ENCODE results near the gene NEK2.
"Not testable (repeated sequence)": the region's sequence is repeated elsewhere in the genome, so short reads cannot be mapped to it uniquely, and the experiment has no call there.

The NEK2 gene

DNA sequence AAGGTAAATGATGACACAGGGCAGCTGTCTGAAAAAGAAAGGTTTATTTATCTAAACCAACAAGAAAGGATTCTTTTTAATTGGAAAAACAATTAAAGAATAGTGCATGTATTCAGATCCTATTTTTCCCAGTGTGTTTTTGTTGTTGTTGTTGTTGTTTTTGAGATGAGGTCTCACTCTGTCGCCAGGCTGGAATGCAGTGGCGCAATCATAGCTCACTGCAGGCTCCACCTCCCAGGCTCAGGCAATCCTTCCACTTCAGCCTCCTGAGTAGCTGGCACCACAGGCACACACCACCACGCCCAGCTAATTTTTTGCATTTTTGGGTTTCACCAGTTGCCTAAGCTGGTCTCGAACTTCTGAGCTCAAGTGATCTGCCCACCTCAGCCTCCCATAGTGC, 22.1 kb downstream of the NEK2 start:
- FAIRE-seq: no peak
- DNase-seq (ENCODE audit: insufficient read length, low spot score): no peak

DNA sequence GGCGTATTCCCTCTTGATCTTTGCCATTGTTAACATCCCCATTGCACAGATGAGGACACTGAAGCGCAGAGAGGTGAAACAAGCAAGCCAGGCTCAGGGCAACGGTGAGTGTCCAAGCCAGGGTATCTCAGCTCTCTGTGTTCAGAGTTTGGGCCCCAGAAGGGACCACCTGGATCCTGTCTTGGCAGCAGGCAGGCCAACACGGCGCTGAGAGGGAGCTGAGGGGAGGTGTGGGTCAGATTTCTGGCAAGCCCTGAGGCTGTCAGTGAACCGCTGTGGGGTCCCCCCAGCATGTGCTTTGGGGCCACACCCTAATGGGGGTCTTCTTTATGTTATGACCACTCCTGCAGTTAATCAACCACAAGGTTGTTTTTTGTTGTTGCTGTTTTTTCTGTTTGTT, 23.1 kb downstream of the NEK2 start:
- DNase-seq (ENCODE audit: insufficient read length, low spot score) (no peak), FAIRE-seq (no peak)

DNA sequence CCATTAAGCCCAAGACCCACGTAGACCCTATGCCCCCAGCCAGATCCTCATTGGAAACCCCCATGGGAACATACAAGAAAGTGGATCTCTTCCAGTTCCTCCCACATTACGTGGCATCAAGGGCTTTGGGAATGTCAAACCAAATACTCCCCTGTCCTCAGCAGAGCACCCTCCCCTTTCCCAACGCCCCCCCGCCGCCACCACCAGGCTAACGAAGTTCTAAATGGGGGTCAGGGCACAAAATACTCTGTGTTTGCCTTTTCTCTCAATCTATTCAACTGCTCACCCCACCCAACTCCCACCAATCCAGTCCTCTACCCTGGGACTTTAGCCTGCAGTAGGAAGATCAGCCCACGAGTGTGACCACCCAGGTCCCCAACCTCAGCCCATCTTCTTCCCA, 24.5 kb downstream of the NEK2 start:
- FAIRE-seq (no peak), DNase-seq (ENCODE audit: insufficient read length, low spot score) (no peak)

DNA sequence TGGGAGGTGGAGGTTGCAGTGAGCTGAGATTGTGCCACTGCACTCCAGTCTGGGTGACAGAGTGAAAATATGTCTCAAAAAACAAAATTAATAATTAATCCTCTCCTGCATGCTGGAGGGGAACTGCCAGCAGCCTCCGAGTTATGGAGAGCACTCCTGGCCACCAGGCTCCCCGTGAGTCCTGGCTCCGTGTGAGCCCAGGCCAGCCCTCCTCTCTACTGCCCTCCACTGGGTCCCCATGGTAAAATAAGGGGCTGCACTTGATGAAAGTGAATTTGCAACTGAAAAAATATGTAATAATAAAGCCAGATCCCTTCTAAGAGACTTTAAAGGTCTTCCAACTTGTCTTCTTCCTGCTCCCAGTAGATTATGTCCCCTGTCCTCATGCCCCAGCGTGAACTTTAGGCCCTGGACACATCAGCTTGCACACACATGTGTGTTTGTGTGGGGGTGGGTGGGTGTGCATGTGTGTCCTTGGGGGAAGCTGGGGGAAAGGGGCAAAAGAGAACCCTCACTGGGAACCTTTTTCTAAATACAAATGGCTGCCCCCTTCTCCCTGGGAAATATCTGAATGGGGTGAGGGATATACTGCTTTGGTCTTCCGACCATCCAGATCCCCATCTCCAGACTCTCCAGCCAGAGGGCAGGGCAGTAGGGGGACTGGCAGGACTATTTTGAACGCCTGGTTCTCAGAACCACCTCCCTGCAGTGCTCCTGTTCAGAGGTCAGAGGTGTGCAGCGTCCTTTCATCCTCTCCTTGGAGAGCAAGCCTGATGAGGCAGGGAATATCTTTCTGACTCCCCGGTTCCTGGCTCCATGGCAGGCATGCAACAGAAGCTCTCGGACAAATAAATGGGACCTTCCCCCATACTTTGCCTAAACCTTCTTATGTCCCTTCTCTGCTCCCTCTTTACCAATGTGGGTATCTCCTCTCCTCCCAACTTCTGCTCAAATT, 26.2 kb downstream of the NEK2 start:
- DNase-seq (ENCODE audit: insufficient read length, low spot score) (no peak), FAIRE-seq (no peak)

DNA sequence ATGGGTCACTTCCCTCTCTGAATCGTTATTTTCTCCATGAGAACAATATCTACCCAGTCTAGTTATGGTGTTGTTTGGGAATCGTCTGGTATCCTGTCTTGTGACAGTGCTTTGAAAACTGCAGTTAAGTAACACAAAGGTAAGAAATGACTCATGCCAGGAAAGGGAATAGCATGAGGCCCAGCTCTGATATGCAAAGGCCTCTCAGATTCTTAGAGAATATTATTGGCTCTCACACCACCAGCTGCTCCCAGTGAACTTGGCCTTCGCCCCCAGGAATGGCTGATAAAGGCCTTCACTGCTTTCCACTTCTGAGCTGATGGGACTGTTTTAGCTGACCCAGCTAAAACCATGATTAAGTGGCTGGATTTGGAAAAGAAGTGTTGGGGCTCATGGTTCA, 27.1 kb downstream of the NEK2 start:
- FAIRE-seq: no peak
- DNase-seq (ENCODE audit: insufficient read length, low spot score): no peak

DNA sequence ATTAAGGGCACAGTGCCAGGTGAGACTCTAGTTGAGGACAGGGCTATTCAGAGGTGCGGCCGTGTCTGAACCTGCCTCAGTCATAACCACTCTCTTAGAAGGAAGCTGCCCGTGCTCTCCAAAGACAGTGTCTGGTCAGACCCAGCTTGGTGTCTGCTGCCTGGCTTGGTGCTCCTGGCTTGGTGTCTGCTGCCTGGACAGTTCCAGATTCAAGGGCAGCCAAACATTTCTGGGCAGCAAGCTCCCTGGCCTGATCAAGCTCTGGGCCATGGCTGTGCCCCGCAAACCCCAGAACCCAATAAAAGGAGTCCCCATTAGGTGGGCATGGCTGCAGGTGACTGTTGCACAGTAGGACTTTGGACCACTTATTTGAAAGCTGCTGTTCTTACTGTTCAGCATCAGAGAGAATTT, 27.7 kb downstream of the NEK2 start:
- FAIRE-seq: no peak
- no peak for DNase-seq (ENCODE audit: insufficient read length, low spot score)

DNA sequence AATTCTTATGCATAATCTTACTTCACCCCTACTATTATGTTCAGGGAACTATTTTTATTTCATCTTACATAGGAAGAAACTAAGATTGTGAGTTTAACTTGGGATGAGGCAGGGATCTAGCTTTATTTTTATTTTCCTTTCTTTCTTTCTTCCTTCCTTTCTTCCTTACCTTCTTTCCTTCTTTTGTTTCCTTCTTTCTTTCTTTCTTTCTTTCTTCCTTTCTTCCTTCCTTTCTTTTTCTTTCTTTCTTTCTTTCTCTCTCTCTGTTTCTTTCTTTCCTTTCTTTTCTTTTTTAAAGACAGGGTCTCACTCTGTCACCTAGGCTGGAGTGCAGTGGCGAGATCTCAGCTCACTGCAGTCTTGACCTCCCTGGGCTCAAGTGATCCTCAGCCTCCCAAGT, 28.9 kb downstream of the NEK2 start:
- FAIRE-seq (no peak), DNase-seq (ENCODE audit: insufficient read length, low spot score) (no peak)

DNA sequence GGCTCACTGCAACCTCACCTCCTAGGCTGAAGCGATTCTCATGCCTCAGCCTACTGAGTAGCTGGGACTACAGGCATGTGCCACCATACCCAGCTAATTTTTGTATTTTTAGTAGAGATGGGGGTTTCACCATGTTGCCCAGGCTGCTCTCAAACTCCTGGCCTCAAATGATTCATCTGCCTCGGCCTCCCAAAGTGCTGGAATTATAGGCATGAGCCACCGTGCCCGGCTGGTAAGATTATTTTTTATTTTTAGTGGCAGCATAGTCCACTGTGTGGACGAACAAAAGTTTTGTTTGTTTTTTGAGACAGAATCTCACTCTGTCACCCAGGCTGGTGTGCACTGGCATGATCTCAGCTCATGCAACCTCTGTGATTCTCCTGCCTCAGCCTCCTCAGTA, 29.8 kb downstream of the NEK2 start:
- not testable (repeated sequence) for FAIRE-seq; DNase-seq (ENCODE audit: insufficient read length, low spot score)

DNA sequence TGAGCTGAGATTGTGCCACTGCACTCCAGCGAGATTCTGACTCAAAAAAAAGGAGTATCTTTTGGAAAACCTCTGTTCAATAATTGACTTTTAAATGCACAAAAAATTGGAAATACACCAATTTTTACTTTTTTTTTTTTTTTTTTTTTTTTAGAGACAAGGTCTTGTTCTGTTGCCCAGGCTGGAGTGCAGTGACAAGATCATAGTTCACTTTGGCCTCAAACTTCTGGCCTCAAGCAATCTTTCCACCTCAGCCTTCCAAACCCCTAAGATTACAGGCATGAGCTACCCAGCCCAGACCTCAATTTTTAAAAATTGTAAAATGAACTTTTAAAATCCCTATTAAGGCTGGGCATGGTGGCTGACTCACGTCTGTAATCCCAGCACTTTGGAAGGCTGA, 30.8 kb downstream of the NEK2 start:
- FAIRE-seq: no peak

DNA sequence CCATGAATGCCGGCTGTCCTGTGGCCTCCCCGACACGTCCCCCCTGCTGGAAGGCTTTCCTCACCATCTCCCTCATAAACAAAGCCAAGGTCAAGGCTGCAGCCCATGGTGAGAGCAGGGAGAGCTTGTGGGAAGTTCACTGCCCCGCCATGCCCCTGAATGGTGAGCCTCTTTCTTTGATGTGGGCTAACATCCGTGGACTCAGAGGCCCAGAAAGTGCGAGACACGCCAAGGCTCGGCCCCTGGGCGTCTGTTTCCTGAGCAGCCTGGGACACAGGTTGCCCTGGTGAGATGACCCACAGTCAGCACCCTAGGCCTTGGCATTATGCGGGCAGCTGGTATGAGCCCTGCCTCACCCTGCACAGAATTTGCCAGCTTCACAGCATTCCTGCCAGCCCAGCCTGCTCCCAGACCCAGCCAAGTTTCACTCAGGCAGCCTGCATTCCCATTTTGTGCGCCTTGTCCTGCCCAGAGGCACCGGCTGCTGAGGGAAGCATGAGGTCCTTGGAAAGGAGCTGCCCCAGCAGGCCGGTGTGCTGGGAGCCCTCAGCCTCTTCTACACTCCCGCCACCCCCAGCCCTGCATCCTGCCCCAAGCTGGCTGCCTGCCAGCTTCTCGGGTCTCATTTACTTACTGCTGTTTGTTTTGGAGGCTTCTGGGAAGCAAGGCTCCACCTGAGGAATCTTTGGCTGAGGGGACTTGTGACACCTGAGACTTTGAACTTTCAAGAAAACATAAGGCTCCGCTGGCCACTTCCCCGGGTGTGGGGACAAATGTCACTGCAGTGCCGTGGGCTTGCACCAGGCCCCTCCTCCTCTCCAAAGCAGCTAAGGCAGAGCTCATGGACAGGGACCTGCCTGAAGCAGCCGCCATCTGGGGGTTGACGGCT, 31.9 kb downstream of the NEK2 start:
- DNase-seq (ENCODE audit: insufficient read length, low spot score) (no peak), FAIRE-seq (no peak)

More for the DNA sequence above, 30.8 kb downstream of the NEK2 start:
- DNase-seq (ENCODE audit: insufficient read length, low spot score): no peak

DNA sequence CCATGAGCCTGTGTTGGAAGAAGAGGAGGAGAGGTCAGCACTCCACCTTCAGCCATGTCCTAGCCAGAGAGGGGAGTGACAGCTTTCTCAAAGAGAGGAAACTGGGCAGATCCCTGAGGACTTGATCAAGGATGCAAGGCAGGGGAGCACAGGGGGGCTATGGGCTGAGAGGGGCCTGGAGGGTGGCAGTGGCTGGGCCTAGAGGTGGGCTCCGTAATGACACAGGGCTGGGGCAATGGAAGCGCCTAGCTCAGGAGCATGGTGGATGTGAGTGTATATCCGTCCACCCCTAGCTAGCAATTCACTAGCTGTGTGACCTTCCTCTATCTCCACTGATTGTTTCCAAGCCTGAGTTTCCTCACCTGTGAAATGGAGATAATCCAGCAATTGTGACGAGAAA, 32.6 kb downstream of the NEK2 start:
- no peak for DNase-seq (ENCODE audit: insufficient read length, low spot score)
- no peak for FAIRE-seq

DNA sequence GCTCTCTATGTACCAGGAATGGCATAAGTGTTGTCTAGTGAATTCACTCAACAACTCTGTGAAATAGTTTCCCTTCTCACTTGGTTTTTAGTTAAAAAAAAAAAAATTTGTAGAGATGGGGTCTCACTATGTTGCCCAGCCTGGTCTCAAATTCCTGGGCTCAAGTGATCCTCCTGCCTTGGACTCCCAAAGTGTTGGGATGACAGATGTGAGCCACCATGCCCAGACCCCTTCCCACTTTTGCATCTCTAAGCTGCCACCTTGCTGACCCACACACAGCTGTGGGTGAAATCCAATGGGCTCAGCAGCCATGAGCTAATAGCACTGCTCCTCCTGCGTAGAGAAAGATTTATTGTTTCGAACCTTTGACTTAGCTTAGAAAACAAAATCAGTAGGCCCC, 33.5 kb downstream of the NEK2 start:
- no peak for FAIRE-seq
- no peak for DNase-seq (ENCODE audit: insufficient read length, low spot score)

DNA sequence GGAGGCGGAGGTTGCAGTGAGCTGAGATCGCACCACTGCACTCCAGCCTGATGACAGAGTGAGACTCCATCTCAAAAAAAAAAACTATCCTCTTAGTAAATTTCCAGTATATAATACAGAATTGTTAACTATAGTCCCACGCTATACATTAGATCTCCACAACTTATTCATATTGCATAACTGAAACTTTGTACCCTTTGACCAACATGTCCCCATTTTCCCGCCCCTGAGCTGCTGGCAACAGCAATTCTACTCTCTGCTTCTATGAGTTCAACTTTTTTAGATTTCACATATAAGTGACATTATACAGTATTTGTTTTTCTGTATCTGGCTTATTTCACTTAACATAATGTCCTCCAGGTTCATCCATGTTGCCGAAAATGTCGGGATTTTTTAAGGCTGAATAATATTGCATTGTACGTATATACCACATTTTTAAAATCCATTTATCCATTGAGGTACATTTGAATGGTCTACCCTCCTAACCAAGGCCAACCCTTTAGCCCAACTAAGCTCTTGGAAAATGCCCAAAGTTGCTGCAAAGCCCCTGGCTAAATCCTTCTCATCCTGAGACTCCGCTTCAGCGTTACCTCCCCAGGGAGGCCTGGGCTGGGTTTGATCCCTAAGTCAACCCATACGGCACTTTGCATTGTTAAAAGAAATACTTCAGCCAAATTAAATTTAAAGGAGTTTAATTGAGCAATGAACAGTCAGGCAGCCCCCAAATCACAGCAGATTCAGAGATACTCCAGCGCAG, 34.2 kb downstream of the NEK2 start:
- FAIRE-seq (no peak), DNase-seq (ENCODE audit: insufficient read length, low spot score) (no peak)

DNA sequence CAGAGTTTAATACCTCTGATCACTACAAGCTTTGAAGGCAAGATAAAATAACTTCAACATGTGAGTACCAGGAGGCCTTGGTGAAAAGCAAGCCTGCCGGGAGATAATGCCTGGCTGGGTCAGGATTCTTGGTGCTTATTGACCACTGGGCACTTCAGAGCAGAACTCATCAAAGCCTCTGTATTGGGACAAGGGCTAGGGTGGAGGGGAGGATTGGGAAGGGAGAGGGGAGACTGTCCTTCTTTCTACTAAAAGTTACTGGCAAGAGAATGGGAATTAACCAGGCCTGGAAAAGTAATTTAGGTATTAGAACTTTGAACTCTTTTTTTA, 35.2 kb downstream of the NEK2 start:
- DNase-seq (ENCODE audit: insufficient read length, low spot score) (no peak), FAIRE-seq (no peak)

DNA sequence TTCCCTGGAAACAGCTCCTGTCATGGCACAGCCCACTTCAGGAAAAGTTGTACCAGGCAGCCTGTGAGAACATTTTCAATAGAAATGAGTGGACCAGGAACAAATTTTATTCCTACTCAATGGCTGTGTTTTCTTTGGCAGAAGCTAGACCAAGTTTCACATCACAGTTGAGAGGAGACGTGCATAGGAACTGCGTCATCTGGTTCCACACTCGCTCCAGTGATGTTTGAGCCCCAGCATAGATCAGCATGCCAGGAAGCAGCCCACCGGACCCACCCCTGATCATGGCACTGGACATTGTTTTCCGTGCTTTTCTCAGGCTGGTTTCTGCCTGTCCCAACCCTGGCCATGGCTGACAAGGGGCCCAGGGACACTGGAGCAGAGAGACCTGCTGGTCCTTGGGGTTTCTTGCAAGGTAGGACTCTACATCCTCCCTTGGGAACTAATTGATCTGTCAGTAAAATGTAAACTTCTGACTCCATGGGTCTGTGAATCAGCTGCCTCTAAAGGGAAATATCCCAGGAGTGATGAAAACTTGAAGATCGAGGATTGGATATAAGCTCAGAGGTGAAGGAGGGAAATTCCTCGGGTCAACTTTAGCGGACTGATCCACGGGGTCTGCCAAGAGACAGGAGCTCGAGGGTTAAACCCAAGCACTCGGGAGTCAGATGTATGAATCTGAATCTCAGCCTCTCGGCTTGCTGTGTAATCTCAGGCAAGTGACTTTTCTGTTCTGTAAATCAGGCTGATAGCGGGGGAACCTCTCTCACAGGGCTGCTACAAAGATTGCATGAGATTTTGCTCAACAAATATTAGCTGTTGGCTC, 35.7 kb downstream of the NEK2 start:
- FAIRE-seq (no peak), DNase-seq (ENCODE audit: insufficient read length, low spot score) (no peak)

DNA sequence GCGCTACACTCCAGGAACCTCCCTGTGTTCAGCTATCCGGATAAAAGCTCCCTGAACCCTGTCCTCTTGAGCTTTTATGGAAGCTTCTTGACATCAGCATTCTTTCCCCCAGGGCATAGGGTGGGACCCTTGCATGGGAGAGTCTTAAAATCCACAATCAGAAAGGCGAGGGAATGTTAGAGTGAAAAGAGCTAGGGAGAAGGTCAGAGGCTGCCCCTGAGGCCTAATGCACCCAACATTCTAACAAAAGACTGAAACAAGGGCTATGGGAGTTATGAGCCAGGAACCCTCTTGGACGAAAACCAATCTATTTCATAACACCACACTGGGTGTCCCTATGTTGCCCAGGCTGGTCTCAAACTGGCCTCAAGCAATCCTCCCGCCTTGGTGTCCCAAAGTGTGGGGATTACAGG, 36.7 kb downstream of the NEK2 start:
- FAIRE-seq (no peak), DNase-seq (ENCODE audit: insufficient read length, low spot score) (no peak)

DNA sequence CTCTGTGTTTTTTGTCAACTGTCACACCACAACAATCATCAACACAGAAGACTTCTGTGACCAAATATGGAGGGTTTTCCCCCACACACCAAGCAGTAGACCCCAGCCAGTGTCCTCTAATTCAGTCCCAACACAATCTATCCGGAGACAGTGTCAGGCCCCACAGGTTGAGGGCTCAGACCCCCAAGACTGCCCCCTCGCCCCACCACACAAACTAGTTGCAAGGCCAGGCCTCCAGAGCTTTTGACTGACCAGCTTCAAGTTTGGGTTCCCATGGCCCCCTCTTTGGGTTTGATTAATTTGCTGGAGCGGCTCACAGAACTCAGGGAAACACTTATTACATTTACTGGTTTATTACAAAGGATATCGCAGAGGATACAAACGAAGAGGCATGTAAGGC, 37.2 kb downstream of the NEK2 start:
- DNase-seq (ENCODE audit: insufficient read length, low spot score) (no peak), FAIRE-seq (no peak)

DNA sequence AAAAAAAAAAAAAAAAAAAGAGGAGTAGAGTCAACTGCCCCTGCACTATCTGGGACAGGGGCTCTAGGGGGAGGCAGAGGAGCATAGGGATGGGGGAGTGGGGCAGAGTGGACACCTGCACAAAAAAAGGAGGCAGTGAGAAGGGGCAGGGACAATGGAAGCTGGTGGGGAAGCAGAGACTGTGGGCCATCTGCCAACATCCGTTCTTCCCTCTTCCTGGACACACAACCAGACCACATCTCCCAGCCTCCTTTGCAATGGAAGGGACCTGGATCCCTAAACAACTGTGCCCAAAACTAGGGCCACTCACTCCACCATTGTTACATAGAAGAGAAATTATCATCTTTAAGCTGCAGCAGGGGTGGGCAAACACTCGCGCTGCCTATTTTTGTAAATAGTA, 38.4 kb downstream of the NEK2 start:
- no peak for DNase-seq (ENCODE audit: insufficient read length, low spot score)
- FAIRE-seq: no peak

DNA sequence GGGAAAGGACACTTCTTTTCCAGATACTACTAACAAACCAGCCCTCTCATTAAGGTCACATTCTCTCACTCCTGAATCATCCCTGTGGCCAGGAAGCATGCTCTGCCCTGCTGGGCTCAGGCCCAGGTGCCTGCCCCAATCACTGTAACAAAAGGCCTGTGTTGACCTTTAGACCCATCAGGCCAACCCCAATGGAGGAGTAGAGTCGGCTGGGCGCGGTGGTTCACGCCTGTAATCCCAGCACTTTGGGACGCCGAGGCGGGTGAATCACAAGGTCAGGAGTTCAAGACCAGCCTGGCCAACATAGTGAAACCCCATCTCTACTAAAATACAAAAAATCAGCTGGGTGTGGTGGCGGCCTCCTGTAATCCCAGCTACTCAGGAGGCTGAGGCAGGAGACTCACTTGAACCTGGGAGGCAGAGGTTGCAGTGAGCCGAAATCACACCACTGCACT, 38.8 kb downstream of the NEK2 start:
- DNase-seq (ENCODE audit: insufficient read length, low spot score); FAIRE-seq: not testable (repeated sequence)

DNA sequence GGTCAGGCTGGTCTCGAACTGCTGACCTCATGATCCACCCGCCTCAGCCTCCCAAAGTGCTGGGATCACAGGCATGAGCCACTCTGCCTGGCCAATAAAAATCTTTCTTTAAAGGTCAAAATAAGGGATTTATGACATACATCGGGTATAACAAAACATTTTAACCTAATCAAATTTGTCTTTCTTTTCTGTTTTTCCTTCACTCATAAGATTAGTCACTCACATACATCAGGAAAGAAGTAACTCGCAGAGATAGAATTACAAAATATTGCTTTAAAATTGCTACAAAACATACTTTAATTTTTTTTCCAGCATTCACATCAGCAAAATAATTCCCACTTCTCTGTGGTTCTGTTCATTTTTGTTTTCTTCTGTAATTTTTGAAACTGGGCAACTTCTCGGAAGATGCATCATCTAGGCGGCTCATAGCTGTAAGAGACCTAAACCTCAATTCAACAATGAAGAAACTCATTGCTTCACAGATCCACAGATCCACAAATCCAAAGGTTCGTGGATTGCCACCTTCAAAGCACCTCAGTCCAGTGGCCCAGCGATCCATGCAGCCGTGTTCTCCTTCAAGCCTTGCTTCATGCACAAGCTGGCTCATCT, 39.7 kb downstream of the NEK2 start:
- FAIRE-seq: no peak
- DNase-seq (ENCODE audit: insufficient read length, low spot score): no peak
